ENCODE measurements around the gene ETF1. TPM values are rescaled to one million over a fixed set of nuclear protein-coding genes. Genes with fewer than 3 reads are reported as not detected.
A peak's percentile ranks its signal among the peaks of the same experiment; 100 is the strongest.

The ETF1 gene
- total RNA-seq, 4 donors from 2014 or later, result 71.2 to 99.9 (median 87.7) TPM

- TF ChIP-seq EP300 (IDR thresholded peaks at IDR 0.05), result no peak
- no peak for TF ChIP-seq POLR2AphosphoS5 (IDR thresholded peaks at IDR 0.05)
- TF ChIP-seq POLR2A (IDR thresholded peaks at IDR 0.05), result no peak
- TF ChIP-seq CTCF (IDR thresholded peaks at IDR 0.05), result no peak
- Histone ChIP-seq H3K9me3 (no peaks in the 10 kb centered on the region), H3K27ac (no peak overlapping the region), H3K27me3 (no peaks in the 10 kb centered on the region), H3K4me1 (peaks cover 24% of the 10 kb centered on the region), H3K36me3 (no peaks in the 10 kb centered on the region), H3K4me3 (no peak overlapping the region)
- no peak for DNase-seq (ENCODE audit: low spot score in 2 of 2)
- 73% methylated on average over 4 of the region's 4 CpGs for WGBS
Observed at GRCh38 chr5:138498376-138498775, 44.7 kb downstream of the ETF1 start.

- DNase-seq (ENCODE audit: low spot score in 2 of 2), result no peak
- no peak for TF ChIP-seq CTCF (IDR thresholded peaks at IDR 0.05)
- TF ChIP-seq POLR2A (IDR thresholded peaks at IDR 0.05), result no peak
- TF ChIP-seq EP300 (IDR thresholded peaks at IDR 0.05), result no peak
- no peak for TF ChIP-seq POLR2AphosphoS5 (IDR thresholded peaks at IDR 0.05)
- H3K27ac ChIP-seq, result no peak overlapping the region
- H3K27me3 ChIP-seq, result peaks cover 5% of the 10 kb centered on the region
- no peaks in the 10 kb centered on the region for H3K9me3 ChIP-seq
- H3K4me3 ChIP-seq, result no peak overlapping the region
- peaks cover 36% of the 10 kb centered on the region for H3K4me1 ChIP-seq
- H3K36me3 ChIP-seq, result no peaks in the 10 kb centered on the region
- 80% methylated on average over 7 of the region's 7 CpGs for WGBS
Observed at GRCh38 chr5:138495351-138495750, 47.7 kb downstream of the ETF1 start.

- WGBS, result 15% methylated on average over 10 of the region's 10 CpGs
- Histone ChIP-seq H3K4me3 (peak overlapping the region; percentile 55), H3K27me3 (peaks cover 14% of the 10 kb centered on the region), H3K4me1 (peaks cover 61% of the 10 kb centered on the region), H3K27ac (peak overlapping the region; percentile 82), H3K9me3 (no peaks in the 10 kb centered on the region), H3K36me3 (no peaks in the 10 kb centered on the region)
- DNase-seq (ENCODE audit: low spot score in 2 of 2), result no peak
- TF ChIP-seq EP300 (IDR thresholded peaks at IDR 0.05) (no peak), POLR2AphosphoS5 (IDR thresholded peaks at IDR 0.05) (no peak), POLR2A (IDR thresholded peaks at IDR 0.05) (no peak), CTCF (IDR thresholded peaks at IDR 0.05) (no peak)
Observed at GRCh38 chr5:138492560-138493045, 50.4 kb downstream of the ETF1 start.

- H3K27me3 ChIP-seq, result peaks cover 14% of the 10 kb centered on the region
- WGBS, result 3% methylated on average over 16 of the region's 93 CpGs
- H3K4me3 ChIP-seq, result peak overlapping the region; percentile 55
- peaks cover 63% of the 10 kb centered on the region for H3K4me1 ChIP-seq
- peak overlapping the region; percentile 82 for H3K27ac ChIP-seq
- no peaks in the 10 kb centered on the region for H3K9me3 ChIP-seq
- no peak for TF ChIP-seq EP300 (IDR thresholded peaks at IDR 0.05)
- TF ChIP-seq CTCF (IDR thresholded peaks at IDR 0.05), result no peak
- no peak for TF ChIP-seq POLR2AphosphoS5 (IDR thresholded peaks at IDR 0.05)
- no peak for TF ChIP-seq POLR2A (IDR thresholded peaks at IDR 0.05)
- peak; percentile 93 to 96 for DNase-seq (ENCODE audit: low spot score in 2 of 2)
- H3K36me3 ChIP-seq, result no peaks in the 10 kb centered on the region
Observed at GRCh38 chr5:138491669-138492559, 51.1 kb downstream of the ETF1 start.

- H3K4me1 ChIP-seq, result peaks cover 63% of the 10 kb centered on the region
- peak overlapping the region; percentile 82 for H3K27ac ChIP-seq
- DNase-seq (ENCODE audit: low spot score in 2 of 2), result no peak
- no peaks in the 10 kb centered on the region for H3K9me3 ChIP-seq
- H3K27me3 ChIP-seq, result peaks cover 14% of the 10 kb centered on the region
- H3K4me3 ChIP-seq, result peak overlapping the region; percentile 55
- no peak for TF ChIP-seq POLR2AphosphoS5 (IDR thresholded peaks at IDR 0.05)
- no peak for TF ChIP-seq EP300 (IDR thresholded peaks at IDR 0.05)
- TF ChIP-seq POLR2A (IDR thresholded peaks at IDR 0.05), result no peak
- TF ChIP-seq CTCF (IDR thresholded peaks at IDR 0.05), result no peak
- 55% methylated on average over 2 of the region's 11 CpGs for WGBS
- no peaks in the 10 kb centered on the region for H3K36me3 ChIP-seq
Observed at GRCh38 chr5:138491284-138491648, 51.8 kb downstream of the ETF1 start.
